ENCODE results near the gene TCERG1L. TPM values are rescaled to one million over a fixed set of nuclear protein-coding genes. Genes with fewer than 3 reads are reported as not detected.

The TCERG1L gene
- total RNA-seq, 2 donors from 2014 or later: not detected

GRCh38 chr10:131074682-131075081 is 236.8 kb downstream of the TCERG1L start:
- no peak for ATAC-seq (ENCODE audit: insufficient number of reproducible peaks, low FRiP score, low read depth)
- H3K9me3 ChIP-seq: no peaks in the 10 kb centered on the region
- no peaks in the 10 kb centered on the region for H3K4me1 ChIP-seq (ENCODE audit: control insufficient read depth in 1 of 2, low read depth in 2 of 2)
- H3K36me3 ChIP-seq: no peaks in the 10 kb centered on the region
- DNase-seq (ENCODE audit: low spot score): no peak
- H3K4me3 ChIP-seq: no peak overlapping the region
- H3K27ac ChIP-seq: no peak overlapping the region
- H3K27me3 ChIP-seq (replicated peaks; ENCODE audit: insufficient read depth): no peaks in the 10 kb centered on the region
- TF ChIP-seq CTCF (IDR thresholded peaks at IDR 0.05): no peak

- Histone ChIP-seq H3K9me3 (no peaks in the 10 kb centered on the region), H3K36me3 (no peaks in the 10 kb centered on the region), H3K4me3 (no peak overlapping the region), H3K27me3 (replicated peaks; ENCODE audit: insufficient read depth) (no peaks in the 10 kb centered on the region), H3K27ac (no peak overlapping the region), H3K4me1 (ENCODE audit: control insufficient read depth in 1 of 2, low read depth in 2 of 2) (no peaks in the 10 kb centered on the region)
- ATAC-seq (ENCODE audit: insufficient number of reproducible peaks, low FRiP score, low read depth) (no peak), DNase-seq (ENCODE audit: low spot score) (no peak)
- TF ChIP-seq CTCF (IDR thresholded peaks at IDR 0.05): no peak
Measured at GRCh38 chr10:131073469-131074035, 238.0 kb downstream of the TCERG1L start.

- Histone ChIP-seq H3K36me3 (no peaks in the 10 kb centered on the region), H3K27me3 (replicated peaks; ENCODE audit: insufficient read depth) (no peaks in the 10 kb centered on the region), H3K4me1 (ENCODE audit: control insufficient read depth in 1 of 2, low read depth in 2 of 2) (no peaks in the 10 kb centered on the region), H3K9me3 (no peaks in the 10 kb centered on the region), H3K4me3 (no peak overlapping the region), H3K27ac (no peak overlapping the region)
- ATAC-seq (ENCODE audit: insufficient number of reproducible peaks, low FRiP score, low read depth) (no peak), DNase-seq (ENCODE audit: low spot score) (no peak)
- no peak for TF ChIP-seq CTCF (IDR thresholded peaks at IDR 0.05)
Measured at GRCh38 chr10:131072651-131073468, 238.7 kb downstream of the TCERG1L start.

GRCh38 chr10:131071721-131072120 is 239.8 kb downstream of the TCERG1L start:
- H3K9me3 ChIP-seq: no peaks in the 10 kb centered on the region

More at GRCh38 chr10:131071721-131072120, 239.8 kb downstream of the TCERG1L start:
- no peaks in the 10 kb centered on the region for H3K36me3 ChIP-seq
- no peaks in the 10 kb centered on the region for H3K4me1 ChIP-seq (ENCODE audit: control insufficient read depth in 1 of 2, low read depth in 2 of 2)
- no peak for DNase-seq (ENCODE audit: low spot score)
- no peaks in the 10 kb centered on the region for H3K27me3 ChIP-seq (replicated peaks; ENCODE audit: insufficient read depth)
- ATAC-seq (ENCODE audit: insufficient number of reproducible peaks, low FRiP score, low read depth): no peak
- H3K27ac ChIP-seq: no peak overlapping the region
- no peak overlapping the region for H3K4me3 ChIP-seq
- no peak for TF ChIP-seq CTCF (IDR thresholded peaks at IDR 0.05)

All from thoracic aorta (tissue), 2 donors.